SK-N-SH treated with all-trans-retinoic acid at 6 μM for 48 hours (cell line): Measurements from ENCODE around the gene GRID1.

Experiments used
- ATAC-seq: fragments of 200-7000 bp; cut with Tn5 transposase; 3 replicates; pipeline ENCODE4 v1.9.1; 2020; ENCODE audit warnings: mild to moderate bottlenecking, moderate library complexity
- ARNTL ChIP-seq: fragments of 450-650 bp; formaldehyde crosslinking; IDR thresholded peaks from 2 replicates; pipeline ENCODE4 v1.5.0; 2020; ENCODE audit warnings: low read depth, mild to moderate bottlenecking, moderate library complexity, borderline replicate concordance
- CSRNP3 ChIP-seq: fragments of 250-450 bp; sonication (Bioruptor Pico); IDR thresholded peaks from 2 replicates; pipeline ENCODE4 v1.5.1; 2021; ENCODE audit warnings: mild to moderate bottlenecking, moderate library complexity
- GLIS3 ChIP-seq: fragments of 250-450 bp; sonication (Bioruptor Pico); IDR thresholded peaks from 2 replicates; pipeline ENCODE4 v1.5.0; 2020; ENCODE audit warnings: mild to moderate bottlenecking, moderate library complexity
- OSR1 ChIP-seq: fragments of 250-450 bp; sonication (Bioruptor Pico); IDR thresholded peaks from 2 replicates; pipeline ENCODE4 v1.8.0; 2022; ENCODE audit warnings: moderate library complexity, mild to moderate bottlenecking, inconsistent platforms
- PATZ1 ChIP-seq: fragments of 250-450 bp; sonication (Bioruptor Pico); IDR thresholded peaks from 2 replicates; pipeline ENCODE4 v1.8.0; 2020; ENCODE audit warnings: mild to moderate bottlenecking, moderate library complexity, borderline replicate concordance
- POU6F1 ChIP-seq: fragments of 250-450 bp; sonication (Bioruptor Pico); IDR thresholded peaks from 2 replicates; pipeline ENCODE4 v1.8.0; 2021; ENCODE audit warnings: low read depth, mild to moderate bottlenecking, moderate library complexity, borderline replicate concordance
- TCF4 ChIP-seq: fragments of 250-450 bp; sonication (Bioruptor Pico); IDR thresholded peaks from 2 replicates; pipeline ENCODE4 v1.8.0; 2021; ENCODE audit warnings: mild to moderate bottlenecking, moderate library complexity, borderline replicate concordance
- TOX ChIP-seq: fragments of 250-450 bp; sonication (Bioruptor Pico); IDR thresholded peaks from 2 replicates; pipeline ENCODE4 v1.8.0; 2021; ENCODE audit warnings: mild to moderate bottlenecking, moderate library complexity, borderline replicate concordance
- TSHZ2 ChIP-seq: fragments of 250-450 bp; sonication (Bioruptor Pico); IDR thresholded peaks from 2 replicates; pipeline ENCODE4 v1.5.0; 2020; ENCODE audit warnings: mild to moderate bottlenecking, moderate library complexity
- ZC3H10 ChIP-seq: fragments of 250-450 bp; sonication (Bioruptor Pico); IDR thresholded peaks from 2 replicates; pipeline ENCODE4 v1.5.1; 2021; ENCODE audit warnings: mild to moderate bottlenecking, moderate library complexity
- ZFP3 ChIP-seq: fragments of 250-450 bp; sonication (Bioruptor Pico); IDR thresholded peaks from 2 replicates; pipeline ENCODE4 v1.5.0; 2020; ENCODE audit warnings: mild to moderate bottlenecking, moderate library complexity
- ZNF565 ChIP-seq: fragments of 450-650 bp; formaldehyde crosslinking; conservative IDR thresholded peaks from 2 replicates; pipeline ENCODE4 v1.5.0; 2020; ENCODE audit warnings: low read depth, mild to moderate bottlenecking, moderate library complexity
- ZNF70 ChIP-seq: fragments of 450-650 bp; formaldehyde crosslinking; IDR thresholded peaks from 2 replicates; pipeline ENCODE4 v1.5.0; 2020; ENCODE audit warnings: mild to moderate bottlenecking, moderate library complexity

GRID1 gene

GRCh38 chr10:86234107-86234506 is 132.5 kb downstream of the GRID1 start:
- no peak for TF ChIP-seq TCF4 (CRISPR knock-in tag)
- no peak for ATAC-seq

- TF ChIP-seq TSHZ2 (no peak), CSRNP3 (no peak), ZNF70 (no peak), OSR1 (CRISPR knock-in tag) (no peak), PATZ1 (CRISPR knock-in tag) (no peak), ZNF565 (CRISPR knock-in tag) (no peak), POU6F1 (no peak)
- ATAC-seq: no peak
Observed at GRCh38 chr10:86233131-86233530, 133.5 kb downstream of the GRID1 start.

- TF ChIP-seq ZC3H10: no peak
- TF ChIP-seq TOX (CRISPR knock-in tag): no peak
Observed at GRCh38 chr10:86232644-86233043, 134.0 kb downstream of the GRID1 start.

GRCh38 chr10:86231796-86232560 is 134.6 kb downstream of the GRID1 start:
- ATAC-seq: no peak

More at GRCh38 chr10:86232644-86233043, 134.0 kb downstream of the GRID1 start:
- ATAC-seq: no peak

More at GRCh38 chr10:86231796-86232560, 134.6 kb downstream of the GRID1 start:
- no peak for TF ChIP-seq GLIS3 (CRISPR knock-in tag)
- no peak for TF ChIP-seq ARNTL (CRISPR knock-in tag)
- no peak for TF ChIP-seq ZFP3 (CRISPR knock-in tag)
- TF ChIP-seq ZNF70: no peak
- no peak for TF ChIP-seq ZNF565 (CRISPR knock-in tag)
- no peak for TF ChIP-seq PATZ1 (CRISPR knock-in tag)
- no peak for TF ChIP-seq OSR1 (CRISPR knock-in tag)
- TF ChIP-seq TCF4 (CRISPR knock-in tag): no peak
